IPS DF 4.7 (cell line): ENCODE results near the gene CCT7.

Experiments
- DNase-seq: peaks from one replicate; pipeline ENCODE4 v3.0.0-alpha.2; 2013; ENCODE audit warnings: low spot score; ENCODE audit errors: extremely low read depth

Gene CCT7

GRCh38 chr2:73267008-73267407 lies 32.9 kb downstream of the CCT7 start:
- no peak for DNase-seq

GRCh38 chr2:73268366-73268829 lies 34.3 kb downstream of the CCT7 start:
- DNase-seq, result no peak

GRCh38 chr2:73268830-73269685 lies 35.0 kb downstream of the CCT7 start:
- DNase-seq, result no peak

- DNase-seq, result no peak
Observed at GRCh38 chr2:73269686-73270465, 35.8 kb downstream of the CCT7 start.

- no peak for DNase-seq
Observed at GRCh38 chr2:73272270-73272669, 38.2 kb downstream of the CCT7 start.

- no peak for DNase-seq
Observed at GRCh38 chr2:73279852-73280251, 45.7 kb downstream of the CCT7 start.

- no peak for DNase-seq
Observed at GRCh38 chr2:73281244-73281643, 47.1 kb downstream of the CCT7 start.

- DNase-seq, result no peak
Observed at GRCh38 chr2:73282924-73283544, 48.9 kb downstream of the CCT7 start.

GRCh38 chr2:73283545-73284295 lies 49.6 kb downstream of the CCT7 start:
- no peak for DNase-seq

GRCh38 chr2:73284296-73285158 lies 50.4 kb downstream of the CCT7 start, which contains the start of gene FBXO41:
TSS of gene FBXO41 (minus strand) at chr2:73284478. CDS start at chr2:73269630, 14,848 bp downstream.
- no peak for DNase-seq

- no peak for DNase-seq
Observed at GRCh38 chr2:73285159-73285739, 51.1 kb downstream of the CCT7 start.

GRCh38 chr2:73286134-73286655 lies 52.1 kb downstream of the CCT7 start:
- no peak for DNase-seq

GRCh38 chr2:73289304-73289703 lies 55.2 kb downstream of the CCT7 start:
- no peak for DNase-seq

GRCh38 chr2:73290049-73290839 lies 56.1 kb downstream of the CCT7 start:
- no peak for DNase-seq

GRCh38 chr2:73291093-73291460 lies 57.0 kb downstream of the CCT7 start:
- DNase-seq, result no peak

GRCh38 chr2:73291461-73292315 lies 57.6 kb downstream of the CCT7 start:
- no peak for DNase-seq

- no peak for DNase-seq
Observed at GRCh38 chr2:73292316-73292905, 58.3 kb downstream of the CCT7 start.
